HepG2 (cell line): ENCODE measurements around the gene MTUS2. TPM values are rescaled to one million over a fixed set of nuclear protein-coding genes. Genes with fewer than 3 reads are reported as not detected.

Experiments
- ATAC-seq: fragments of 200-7000 bp; cut with Tn5 transposase; 3 replicates; pipeline ENCODE4 v1.9.1; 2020; ENCODE audit warnings: mild to moderate bottlenecking, moderate library complexity
- BruUV-seq: library from RNA; stranded (reverse); fragments of 400-500 nt; replicated peaks from 2 replicates; lab custom pipeline; 2021; lab: Mats Ljungman, UMichigan
- CTCF ChIA-PET: fragments of 300-600 bp; formaldehyde crosslinking; extraction: SDS; loops from one replicate; lab custom pipeline; 2021; ENCODE audit warnings: low total read pairs, inconsistent platforms, low intra/inter-chr PET ratio; lab: Yijun Ruan, JAX
- POLR2A ChIA-PET: fragments of 350-600 bp; sonication (Branson Sonifier 250); formaldehyde crosslinking; loops from one replicate; lab custom pipeline; 2020; ENCODE audit warnings: antibody characterized with exemption, inconsistent platforms; lab: Yijun Ruan, JAX
- DNase-seq: peaks from one replicate; pipeline ENCODE4 v3.0.0-alpha.2; 2015; ENCODE audit warnings: low spot score
- FAIRE-seq: peaks from 3 replicates; lab custom pipeline; 2011; peaks lifted over from hg19 to GRCh38; lab: Jason Lieb, UNC
- H2AFZ ChIP-seq: one replicate; pipeline ENCODE4 v1.6.1; 2011; ENCODE audit warnings: low read length, inconsistent platforms
- H3K27ac ChIP-seq: fragments of 300-600 bp; 3 replicates; pipeline ENCODE4 v1.8.0; 2011; ENCODE audit warnings: mixed run types, mild to moderate bottlenecking, mixed read lengths, low read length, inconsistent platforms; ENCODE audit not compliant: insufficient read depth; ENCODE audit errors: extremely low read length
- H3K27me3 ChIP-seq, 2 experiments: fragments of 200-600 bp in 1 of 2; 2 replicates in 1 of 2; 3 replicates in 1 of 2; pipeline versions ENCODE4 v1.6.0 to v1.8.0; 2011; ENCODE audit warnings: low read length in 2 of 2, mild to moderate bottlenecking in 2 of 2, moderate library complexity in 2 of 2, inconsistent platforms in 1 of 2; ENCODE audit not compliant: insufficient read depth in 2 of 2, control insufficient read depth in 1 of 2
- H3K36me3 ChIP-seq, 2 experiments: fragments of 200-600 bp in 1 of 2; replicated peaks in 1 of 2; 2 replicates in 1 of 2; 3 replicates in 1 of 2; pipeline versions ENCODE4 v1.5.1 to v1.8.0; 2011; ENCODE audit warnings: low read length in 2 of 2, inconsistent platforms in 1 of 2; ENCODE audit not compliant: insufficient read depth in 2 of 2, control insufficient read depth in 1 of 2
- H3K4me1 ChIP-seq: 2 replicates; pipeline ENCODE4 v1.5.1; 2012; ENCODE audit warnings: low read length, inconsistent platforms; ENCODE audit not compliant: insufficient read depth
- H3K4me2 ChIP-seq: 2 replicates; pipeline ENCODE4 v1.6.0; 2011; ENCODE audit warnings: low read depth, low read length, inconsistent platforms
- H3K4me3 ChIP-seq, 3 experiments: fragments of 200-600 bp in 1 of 3; sonication (generic), shearing (Covaris generic) in 1 of 3; replicated peaks in 1 of 3; 2 replicates each; pipeline ENCODE4 v1.5.1; 2011 to 2016; ENCODE audit warnings: low read length in 3 of 3, inconsistent platforms in 2 of 3, low read depth in 2 of 3, mild to moderate bottlenecking in 2 of 3, control low read depth in 1 of 3, mixed read lengths in 1 of 3; ENCODE audit not compliant: insufficient read depth in 1 of 3
- H3K79me2 ChIP-seq: one replicate; pipeline ENCODE4 v1.6.1; 2011; ENCODE audit warnings: low read length, inconsistent platforms; ENCODE audit not compliant: insufficient read depth
- H3K9ac ChIP-seq: 2 replicates; pipeline ENCODE4 v1.6.0; 2011; ENCODE audit warnings: mild to moderate bottlenecking, low read depth, low read length, inconsistent platforms; ENCODE audit not compliant: insufficient read depth
- H3K9me3 ChIP-seq: 2 replicates; pipeline ENCODE4 v1.5.1; 2012; ENCODE audit warnings: mild to moderate bottlenecking, low read length
- H4K20me1 ChIP-seq: 2 replicates; pipeline ENCODE4 v1.6.0; 2011; ENCODE audit warnings: inconsistent platforms, mild to moderate bottlenecking, low read length, moderate library complexity; ENCODE audit not compliant: insufficient read depth
- ASH2L ChIP-seq: fragments of 300-600, 200-600 bp; sonication (generic); IDR thresholded peaks from 2 replicates; pipeline ENCODE4 v1.7.0; 2017; ENCODE audit warnings: low read depth, mild to moderate bottlenecking, moderate library complexity, mixed read lengths, low read length; ENCODE audit not compliant: insufficient read length
- FOXM1 ChIP-seq: sonication (generic); formaldehyde crosslinking; IDR thresholded peaks from 2 replicates; pipeline ENCODE4 v1.5.0; 2020; ENCODE audit warnings: missing genetic modification reagents
- HHEX ChIP-seq: IDR thresholded peaks from 2 replicates; pipeline ENCODE4 v1.6.1; 2016; ENCODE audit warnings: control low read depth
- KIAA2018 ChIP-seq: sonication (generic); formaldehyde crosslinking; IDR thresholded peaks from 2 replicates; pipeline ENCODE4 v1.5.0; 2020; ENCODE audit warnings: mild to moderate bottlenecking, missing genetic modification reagents, borderline replicate concordance
- MEIS2 ChIP-seq: sonication (generic); formaldehyde crosslinking; IDR thresholded peaks from 2 replicates; pipeline ENCODE4 v1.9.0; 2021; ENCODE audit warnings: mild to moderate bottlenecking, missing genetic modification reagents
- NFYB ChIP-seq: sonication (generic); formaldehyde crosslinking; IDR thresholded peaks from 2 replicates; pipeline ENCODE4 v1.4.0; 2020; ENCODE audit warnings: missing genetic modification reagents
- RAD21 ChIP-seq: fragments of 450-650 bp; formaldehyde crosslinking; IDR thresholded peaks from 2 replicates; pipeline ENCODE4 v1.5.0; 2020; ENCODE audit warnings: mild to moderate bottlenecking
- RFX1 ChIP-seq: fragments of 450-650 bp; IDR thresholded peaks from 2 replicates; pipeline ENCODE4 v1.6.1; 2017
- SP5 ChIP-seq: IDR thresholded peaks from 2 replicates; pipeline ENCODE4 v1.6.1; 2016; ENCODE audit warnings: low read depth, borderline replicate concordance
- ZNF660 ChIP-seq: sonication (generic); formaldehyde crosslinking; IDR thresholded peaks from 2 replicates; pipeline ENCODE4 v1.5.1; 2020; ENCODE audit warnings: mild to moderate bottlenecking, low read depth, missing genetic modification reagents, borderline replicate concordance
- WGBS: methylation state at CpG from one replicate; pipeline ENCODE4 v1.1.6; 2017; ENCODE audit warnings: low lambda C conversion rate; 5-methylcytosine and 5-hydroxymethylcytosine counted together
- in situ Hi-C: cut with HindIII; loops from 2 replicates; pipeline ENCODE4 v1.10.0; 2017; ENCODE audit warnings: low pct_unique_long_range_greater_than_20kb; ENCODE audit not compliant: extremely low pct_ligation_motif_present
- intact Hi-C: fragments of 100-400 bp; cut with micrococcal nuclease; formaldehyde crosslinking; loops from one replicate; pipeline ENCODE4 v1.10.0; 2022; ENCODE audit not compliant: unreplicated experiment
- polyA plus RNA-seq, 8 experiments: library from polyadenylated mRNA; depleted of rRNA in 3 of 8; stranded (reverse) in 7 of 8; unstranded in 1 of 8; fragments of >200 nt; fragmentation: Illumina TruSeq in 4 of 8; extraction: Trizol in 4 of 8; gene quantifications; 2 replicates each; pipeline versions ENCODE4 v1.2.1 to v1.2.3, GENCODE V29; 2011 to 2016; ENCODE audit warnings: low read depth in 4 of 8, missing spikeins in 1 of 8, mixed read lengths in 1 of 8; ENCODE audit not compliant: insufficient read depth in 1 of 8
- total RNA-seq, 5 experiments: library from RNA; depleted of rRNA; stranded (reverse); fragments of >200 nt; fragmentation: Illumina TruSeq; extraction: Trizol; gene quantifications; 2 replicates each; pipeline ENCODE4 v1.2.3, GENCODE V29; 2016; ENCODE audit warnings: low read depth in 1 of 5
- TF ChIP-seq, protein P1 (sequence below): sonication (generic); formaldehyde crosslinking; conservative IDR thresholded peaks from 2 replicates; pipeline ENCODE4 v1.4.0; 2020; ENCODE audit warnings: missing genetic modification reagents

MTUS2 gene
- total and polyA plus RNA-seq, 2 of the 13 experiments (the other 11 are each of a cell fraction or from before 2014, with no cell fraction given): not detected

DNA sequence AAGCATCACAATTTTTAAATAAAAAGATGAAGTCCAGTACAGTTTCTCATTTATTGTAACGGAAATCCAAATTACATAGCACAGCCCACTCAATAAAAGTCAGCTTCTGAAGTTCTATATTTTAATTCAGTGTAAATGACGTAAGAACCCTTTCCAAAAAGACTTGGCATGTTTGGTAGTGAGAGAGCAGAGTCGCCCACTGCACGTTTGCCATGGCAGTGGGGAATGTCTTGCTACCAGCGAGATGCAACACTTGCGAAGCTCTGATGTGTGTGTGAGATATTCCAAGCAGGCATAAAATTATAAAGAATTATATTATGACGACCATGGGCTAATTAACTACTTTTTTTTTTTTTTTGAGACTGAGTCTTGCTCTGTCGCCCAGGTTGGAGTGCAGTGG, 585.3 kb downstream of the MTUS2 start:
- Histone ChIP-seq H3K9me3 (no peaks in the 10 kb centered on the region), H3K9ac (no peak overlapping the region), H3K4me1 (no peaks in the 10 kb centered on the region), H3K27ac (no peak overlapping the region)
- intact Hi-C loops: no loop called here
- POLR2A ChIA-PET: no interaction called here
- in situ Hi-C loops: no loop called here
- no peak for FAIRE-seq
- WGBS: 19% methylated on average over 8 of the region's 8 CpGs
- no peak for TF ChIP-seq RAD21
- TF ChIP-seq, all 625 proteins: peak for 0
- Histone ChIP-seq H4K20me1 (no peaks in the 10 kb centered on the region), H3K36me3 (no peaks in the 10 kb centered on the region), H3K27me3 (no peaks in the 10 kb centered on the region), H3K4me3 (no peak overlapping the region), H3K4me2 (no peak overlapping the region), H3K79me2 (no peaks in the 10 kb centered on the region), H2AFZ (no peak overlapping the region)
- no TSS peak for BruUV-seq
- CTCF ChIA-PET: no interaction called here
- ATAC-seq (no peak), DNase-seq (no peak)

DNA sequence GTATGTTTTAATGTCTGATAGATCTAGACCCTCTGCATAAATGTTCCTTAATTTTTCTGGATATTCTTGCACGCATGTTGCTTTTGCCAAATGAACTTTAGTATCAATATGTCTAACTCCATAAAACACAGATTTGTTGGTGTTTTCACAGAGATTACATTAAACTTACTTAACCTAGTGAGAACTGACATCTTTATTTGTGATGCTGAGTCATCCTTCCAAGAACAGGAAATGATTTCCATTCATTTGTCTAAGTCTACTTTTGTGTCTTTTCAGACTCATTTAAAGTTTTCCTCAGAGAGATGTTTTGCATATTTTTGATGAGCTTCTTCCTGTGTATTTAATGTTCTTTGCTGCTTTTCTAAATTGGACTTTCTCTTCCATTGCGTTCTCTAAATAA, 591.3 kb downstream of the MTUS2 start:
- Histone ChIP-seq H3K36me3 (no peaks in the 10 kb centered on the region), H4K20me1 (no peaks in the 10 kb centered on the region), H3K79me2 (no peaks in the 10 kb centered on the region), H3K9me3 (no peaks in the 10 kb centered on the region; the same call in 1 of the 2 replicates), H3K9ac (no peak overlapping the region), H3K4me1 (no peaks in the 10 kb centered on the region), H3K27ac (no peak overlapping the region), H3K4me3 (no peak overlapping the region), H3K27me3 (no peaks in the 10 kb centered on the region), H2AFZ (no peak overlapping the region), H3K4me2 (no peak overlapping the region)
- FAIRE-seq (no peak), DNase-seq (no peak), ATAC-seq (no peak)
- ChIA-PET CTCF (no interaction called here), POLR2A (no interaction called here)
- 26% methylated on average over 2 of the region's 2 CpGs for WGBS
- no TSS peak for BruUV-seq
- intact Hi-C loops (no loop called here), in situ Hi-C loops (no loop called here)
- TF ChIP-seq HHEX (no peak), ZNF660 (no peak), SP5 (CRISPR knock-in tag) (no peak), ASH2L (no peak), NFYB (no peak), RFX1 (no peak), MEIS2 (CRISPR knock-in tag) (no peak), KIAA2018 (no peak), FOXM1 (CRISPR knock-in tag) (no peak)
- TF ChIP-seq, protein P1, sequence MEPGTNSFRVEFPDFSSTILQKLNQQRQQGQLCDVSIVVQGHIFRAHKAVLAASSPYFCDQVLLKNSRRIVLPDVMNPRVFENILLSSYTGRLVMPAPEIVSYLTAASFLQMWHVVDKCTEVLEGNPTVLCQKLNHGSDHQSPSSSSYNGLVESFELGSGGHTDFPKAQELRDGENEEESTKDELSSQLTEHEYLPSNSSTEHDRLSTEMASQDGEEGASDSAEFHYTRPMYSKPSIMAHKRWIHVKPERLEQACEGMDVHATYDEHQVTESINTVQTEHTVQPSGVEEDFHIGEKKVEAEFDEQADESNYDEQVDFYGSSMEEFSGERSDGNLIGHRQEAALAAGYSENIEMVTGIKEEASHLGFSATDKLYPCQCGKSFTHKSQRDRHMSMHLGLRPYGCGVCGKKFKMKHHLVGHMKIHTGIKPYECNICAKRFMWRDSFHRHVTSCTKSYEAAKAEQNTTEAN (CRISPR knock-in tag): no peak
